Hippocampal formation (tissue), 2 donors: ENCODE measurements around the gene TSHB.
A peak's percentile ranks its signal among the peaks of the same experiment; 100 is the strongest.
"Not testable (repeated sequence)": the region's sequence is repeated elsewhere in the genome, so short reads cannot be mapped to it uniquely, and the experiment has no call there.

Experiments used
- DNase-seq, 2 donors: peaks; one replicate each; lab custom pipeline; 2025; lab: John Stamatoyannopoulos, UW

Gene TSHB

GRCh38 chr1:115029526-115029925 is at the start of gene TSHB:
Gene TSHB, plus strand, starts transcription at chr1:115029826. Its CDS starts 3,537 bp downstream, at chr1:115033363.
- DNase-seq: no peak

DNA sequence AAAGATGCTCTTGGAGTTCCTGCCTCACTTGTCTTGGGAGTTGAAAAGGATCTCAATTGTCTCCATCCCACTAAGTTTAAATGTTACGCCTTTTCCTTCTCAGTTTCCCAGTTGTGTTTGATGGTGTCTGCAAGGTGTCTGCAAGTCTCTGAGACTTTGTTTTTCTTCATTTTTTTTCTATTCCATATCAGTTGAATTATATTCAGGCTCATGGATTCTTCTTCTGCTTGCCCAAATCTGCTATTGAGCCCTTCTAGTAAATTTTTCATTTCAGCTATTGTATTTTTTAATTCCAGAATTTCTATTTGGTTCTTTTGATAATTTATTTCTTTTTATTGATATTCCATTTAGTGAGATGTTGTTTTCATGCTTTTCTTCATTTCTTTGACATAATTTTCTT is 47.4 kb upstream of the TSHB start:
- no peak for DNase-seq

GRCh38 chr1:114986286-114986685 is 43.3 kb upstream of the TSHB start:
- DNase-seq: no peak

GRCh38 chr1:114988095-114988494 is 41.5 kb upstream of the TSHB start:
- DNase-seq: no peak

DNA sequence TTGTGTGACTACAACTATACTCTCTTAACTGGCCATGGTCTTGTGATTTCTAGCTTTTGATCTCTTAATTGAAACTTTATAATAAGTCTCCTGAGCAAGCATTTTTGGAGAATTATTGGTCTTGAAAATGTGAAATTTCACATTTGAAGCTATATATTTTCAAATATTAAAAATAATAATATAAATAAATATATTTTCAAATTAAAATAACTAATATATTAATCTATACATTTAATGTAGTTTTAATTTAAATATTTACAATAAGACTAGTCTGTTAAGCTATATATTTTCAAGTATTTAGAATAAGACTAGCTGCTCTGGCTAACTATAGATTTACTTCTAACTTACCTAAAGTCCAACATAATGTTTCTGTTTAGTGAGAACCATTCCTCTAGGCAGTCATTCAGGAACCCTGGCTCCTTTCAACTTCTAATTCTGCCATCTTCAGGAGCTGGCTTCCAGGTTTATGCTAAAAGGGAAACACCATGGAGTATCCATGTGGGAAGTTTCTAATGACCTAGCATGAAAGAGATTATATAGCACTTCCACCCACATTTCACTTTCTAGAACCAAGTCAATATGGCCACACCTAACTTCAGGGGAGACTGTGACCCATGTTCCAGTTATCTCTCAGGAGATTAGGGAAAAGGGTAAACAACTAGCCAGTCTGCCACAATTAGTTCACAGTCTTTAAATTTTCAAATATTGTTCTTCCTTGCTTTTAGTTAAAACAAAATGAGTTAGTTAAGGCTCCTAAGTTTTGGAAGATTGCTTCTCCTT is 31.9 kb upstream of the TSHB start:
- no peak for DNase-seq

DNA sequence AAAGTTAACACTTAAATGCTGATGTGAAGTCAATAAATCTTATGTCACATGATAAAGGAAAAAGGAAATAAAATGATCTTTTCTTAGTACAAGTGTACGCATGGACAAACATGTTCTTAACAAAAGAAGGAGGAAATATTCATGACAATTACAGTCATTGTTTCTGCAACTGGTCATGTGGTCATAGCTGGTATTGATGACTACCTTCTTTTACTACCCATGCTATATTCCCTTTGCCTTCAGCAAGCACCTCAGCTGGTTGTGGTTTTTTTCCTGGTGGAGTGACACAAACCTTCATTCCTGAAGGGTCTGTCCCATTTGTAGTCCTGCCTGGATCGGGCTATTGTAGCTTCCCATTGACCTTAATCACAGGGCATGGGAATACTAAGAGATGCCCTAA is 23.4 kb upstream of the TSHB start:
- no peak for DNase-seq

DNA sequence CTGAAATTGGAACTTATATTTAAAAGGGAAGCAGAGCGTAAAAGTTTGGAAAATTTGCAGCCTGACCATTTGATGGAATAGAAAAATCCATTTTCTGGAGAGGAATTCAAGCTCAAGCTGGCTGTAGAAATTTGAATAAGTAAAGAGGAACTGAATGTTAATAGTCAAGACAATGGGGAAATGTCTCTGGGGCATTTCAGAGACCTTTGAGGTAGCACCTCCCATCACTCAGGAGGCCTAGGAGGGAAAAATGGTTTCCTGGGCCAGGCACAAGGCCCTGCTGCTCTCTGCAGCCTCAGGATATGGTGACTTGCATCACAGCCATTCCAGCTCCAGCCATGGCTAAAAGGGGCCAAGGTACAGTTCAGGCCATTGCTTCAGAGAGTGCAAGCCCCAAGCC is 17.6 kb upstream of the TSHB start:
- no peak for DNase-seq

DNA sequence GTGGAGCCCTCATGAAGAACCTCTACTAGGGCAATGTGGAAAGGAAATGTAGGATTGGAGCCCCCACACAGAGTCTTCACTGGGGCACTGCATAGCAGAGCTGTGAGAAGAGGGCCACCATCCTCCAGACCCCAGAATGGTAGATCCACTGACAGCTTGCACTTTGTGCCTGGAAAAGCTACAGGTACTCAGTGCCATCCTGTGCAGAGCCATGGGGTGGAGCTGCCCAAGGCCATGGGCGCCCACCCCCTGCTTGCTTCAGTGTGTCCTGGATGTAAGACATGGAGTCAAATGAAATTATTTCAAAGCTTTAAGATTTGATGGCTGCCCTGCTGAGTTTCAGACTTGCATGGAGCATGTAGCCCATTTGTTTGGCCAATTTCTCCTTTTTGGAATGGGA is 17.2 kb upstream of the TSHB start:
- no peak for DNase-seq

GRCh38 chr1:115013792-115014191 is 15.8 kb upstream of the TSHB start:
- no peak for DNase-seq

DNA sequence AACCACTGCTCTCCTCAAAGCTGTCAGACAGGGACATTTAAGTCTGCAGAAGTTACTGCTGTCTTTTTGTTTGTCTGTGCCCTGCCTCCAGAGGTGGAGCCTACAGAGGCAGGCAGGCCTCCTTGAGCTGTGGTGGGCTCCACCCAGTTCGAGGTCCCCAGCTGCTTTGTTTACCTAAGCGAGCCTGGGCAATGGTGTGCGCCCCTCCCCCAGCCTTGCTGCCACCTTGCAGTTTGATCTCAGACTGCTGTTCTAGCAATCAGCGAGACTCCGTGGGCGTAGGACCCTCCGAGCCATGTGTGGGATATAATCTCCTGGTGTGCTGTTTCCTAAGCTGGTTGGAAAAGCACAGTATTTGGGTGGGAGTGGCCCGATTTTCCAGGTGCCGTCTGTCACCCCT is 10.1 kb upstream of the TSHB start:
- not testable (repeated sequence) for DNase-seq

DNA sequence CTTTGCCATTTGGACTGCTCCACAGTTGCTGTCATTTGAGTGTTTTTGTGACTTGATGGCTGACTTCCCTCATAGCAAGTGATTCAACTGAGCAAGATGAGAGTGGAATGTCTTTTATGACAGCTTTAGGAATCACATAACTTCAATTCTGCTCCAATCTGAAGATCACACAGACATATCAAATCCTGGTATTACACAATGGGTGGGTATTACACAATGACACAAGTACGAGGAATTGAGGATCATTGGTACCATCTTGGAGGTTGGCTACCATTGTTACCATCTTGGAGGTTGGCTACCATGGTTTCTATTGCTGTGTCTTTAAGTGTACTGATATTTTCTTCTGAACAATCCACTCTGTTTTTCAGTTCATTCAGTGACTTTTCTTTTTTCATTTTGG is 8.5 kb upstream of the TSHB start:
- DNase-seq: no peak

- no peak for DNase-seq
Measured at GRCh38 chr1:115023593-115023992, 6.0 kb upstream of the TSHB start.

GRCh38 chr1:115031595-115031994 is 2.0 kb downstream of the TSHB start:
- DNase-seq: no peak

GRCh38 chr1:115035652-115036051 is 6.0 kb downstream of the TSHB start:
- DNase-seq: no peak

- no peak for DNase-seq
Measured at GRCh38 chr1:115036814-115037507, 7.3 kb downstream of the TSHB start.

DNA sequence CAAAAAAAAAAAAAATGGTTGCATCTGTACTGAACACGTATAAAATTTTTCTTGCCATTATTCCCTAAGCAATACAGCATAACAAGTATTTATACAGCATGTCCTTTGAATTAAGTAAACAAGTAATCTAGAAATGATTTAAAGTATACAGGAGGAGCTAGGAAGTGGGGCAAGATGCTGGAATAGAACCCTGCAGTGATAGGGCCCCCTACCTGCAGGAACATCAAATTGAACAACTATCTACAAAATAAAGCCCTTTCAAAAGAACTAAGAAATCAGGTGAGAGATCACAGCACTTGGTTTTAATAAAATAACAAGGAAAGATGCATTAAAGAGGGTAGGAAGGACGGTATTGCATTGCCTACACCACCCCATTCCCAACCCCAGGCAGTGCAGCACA is 10.9 kb downstream of the TSHB start:
- DNase-seq: no peak

GRCh38 chr1:115041654-115042053 is 12.0 kb downstream of the TSHB start:
- no peak for DNase-seq

DNA sequence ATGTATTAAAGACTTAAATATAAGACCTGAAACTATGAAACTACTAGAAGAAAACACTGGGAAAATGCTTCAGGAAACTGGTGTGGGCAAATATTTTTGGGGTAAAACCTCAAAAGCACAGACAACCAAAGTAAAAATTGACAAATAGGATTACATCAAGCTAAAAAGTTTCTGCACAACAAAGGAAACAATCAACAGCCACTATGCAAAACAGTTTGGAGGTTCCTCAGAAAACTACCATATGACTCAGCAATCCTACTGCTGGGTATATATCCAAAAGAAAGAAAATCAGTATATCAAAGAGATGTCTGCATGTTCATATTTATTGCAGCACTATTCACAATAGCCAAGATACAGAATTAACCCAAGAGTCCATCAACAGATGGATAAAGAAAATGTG is 17.1 kb downstream of the TSHB start:
- DNase-seq: no peak

DNA sequence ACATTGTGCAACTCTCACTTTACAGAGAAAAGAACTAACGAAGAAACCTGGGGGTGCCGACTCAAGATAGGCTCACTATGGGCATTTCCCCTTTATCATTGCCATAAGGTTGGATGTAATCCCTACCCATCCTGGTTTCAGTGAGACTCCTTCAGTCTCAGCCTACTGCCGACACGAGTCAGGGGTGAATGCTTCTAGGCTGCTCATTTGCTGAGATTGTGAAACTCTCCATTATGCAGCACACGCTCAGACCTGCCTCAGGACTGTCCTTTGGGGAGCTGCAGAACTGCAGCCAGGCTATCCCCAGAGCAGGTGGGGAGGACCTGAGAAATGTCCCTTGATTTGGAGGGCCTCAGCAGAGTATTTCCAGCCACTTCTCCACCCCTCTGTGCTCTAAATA is 22.2 kb downstream of the TSHB start:
- no peak for DNase-seq

- peak in 1 of 2 donors; percentile 9 for DNase-seq
Measured at GRCh38 chr1:115052454-115053083, 22.9 kb downstream of the TSHB start.

DNA sequence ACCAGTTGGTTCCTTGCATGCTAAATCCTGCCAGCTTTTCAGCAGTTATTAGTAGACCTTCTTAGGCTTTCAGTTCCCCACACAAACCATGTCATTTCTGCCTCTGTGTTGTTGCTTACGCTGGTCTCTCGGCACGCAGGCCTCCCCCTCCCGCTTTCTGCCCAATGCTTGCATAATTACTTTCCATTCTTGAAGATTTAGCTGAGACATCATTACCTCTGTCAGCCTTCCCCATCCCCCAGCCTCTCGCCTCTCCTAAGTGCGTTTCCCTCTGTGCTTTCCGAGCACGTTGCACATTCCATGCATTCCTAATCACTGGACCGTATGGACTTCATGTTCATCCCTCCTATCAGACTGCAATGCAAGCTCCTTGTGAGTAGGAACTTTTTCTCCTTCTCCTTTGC is 26.8 kb downstream of the TSHB start:
- no peak for DNase-seq

- DNase-seq: no peak
Measured at GRCh38 chr1:115057661-115058254, 28.1 kb downstream of the TSHB start.

GRCh38 chr1:115059316-115059715 is 29.7 kb downstream of the TSHB start:
- DNase-seq: no peak
